Sigmoid colon (tissue), 4 donors: ENCODE data around the gene ZNF710.

ENCODE experiments used
- EP300 ChIP-seq, 4 donors: sonication (generic); formaldehyde crosslinking; IDR thresholded peaks; one replicate each; pipeline ENCODE4 v1.6.1; 2017; ENCODE audit warnings: antibody characterized with exemption in 4 of 4
- POLR2A ChIP-seq, 2 donors: fragments of 450-650 bp; IDR thresholded peaks; one replicate each; pipeline ENCODE4 v1.6.1; 2016; ENCODE audit warnings: antibody characterized with exemption in 2 of 2, mild to moderate bottlenecking in 2 of 2, moderate library complexity in 2 of 2
- POLR2AphosphoS5 ChIP-seq, 4 donors: sonication (generic); formaldehyde crosslinking; IDR thresholded peaks; one replicate each; pipeline ENCODE4 v1.6.1; 2017; ENCODE audit warnings: antibody characterized with exemption in 4 of 4
- TF ChIP-seq, protein P1 (sequence below), 4 experiments: fragments of 450-650 bp in 3 of 4; fragments of 200-600 bp in 1 of 4; IDR thresholded peaks; one replicate each; pipeline ENCODE4 v1.5.1; 2016 to 2019; ENCODE audit warnings: antibody characterized with exemption in 4 of 4, mild to moderate bottlenecking in 3 of 4, moderate library complexity in 2 of 4

GRCh38 chr15:90004252-90004651 lies 3.1 kb downstream of the ZNF710 start:
- TF ChIP-seq, protein P1, sequence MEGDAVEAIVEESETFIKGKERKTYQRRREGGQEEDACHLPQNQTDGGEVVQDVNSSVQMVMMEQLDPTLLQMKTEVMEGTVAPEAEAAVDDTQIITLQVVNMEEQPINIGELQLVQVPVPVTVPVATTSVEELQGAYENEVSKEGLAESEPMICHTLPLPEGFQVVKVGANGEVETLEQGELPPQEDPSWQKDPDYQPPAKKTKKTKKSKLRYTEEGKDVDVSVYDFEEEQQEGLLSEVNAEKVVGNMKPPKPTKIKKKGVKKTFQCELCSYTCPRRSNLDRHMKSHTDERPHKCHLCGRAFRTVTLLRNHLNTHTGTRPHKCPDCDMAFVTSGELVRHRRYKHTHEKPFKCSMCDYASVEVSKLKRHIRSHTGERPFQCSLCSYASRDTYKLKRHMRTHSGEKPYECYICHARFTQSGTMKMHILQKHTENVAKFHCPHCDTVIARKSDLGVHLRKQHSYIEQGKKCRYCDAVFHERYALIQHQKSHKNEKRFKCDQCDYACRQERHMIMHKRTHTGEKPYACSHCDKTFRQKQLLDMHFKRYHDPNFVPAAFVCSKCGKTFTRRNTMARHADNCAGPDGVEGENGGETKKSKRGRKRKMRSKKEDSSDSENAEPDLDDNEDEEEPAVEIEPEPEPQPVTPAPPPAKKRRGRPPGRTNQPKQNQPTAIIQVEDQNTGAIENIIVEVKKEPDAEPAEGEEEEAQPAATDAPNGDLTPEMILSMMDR (IDR thresholded peaks at IDR 0.05) = no peak
- TF ChIP-seq POLR2AphosphoS5 (IDR thresholded peaks at IDR 0.05) (no peak), POLR2A (IDR thresholded peaks at IDR 0.05) (no peak), EP300 (IDR thresholded peaks at IDR 0.05) (no peak)
